ENCODE data around the gene DNAJC1. TPM values are rescaled to one million over a fixed set of nuclear protein-coding genes. Genes with fewer than 3 reads are reported as not detected.

DNAJC1 gene
- total and polyA plus RNA-seq, 2 of the 8 experiments (the other 6 are each of a cell fraction or from before 2014, with no cell fraction given), result 6.8 to 14.8 TPM

DNA sequence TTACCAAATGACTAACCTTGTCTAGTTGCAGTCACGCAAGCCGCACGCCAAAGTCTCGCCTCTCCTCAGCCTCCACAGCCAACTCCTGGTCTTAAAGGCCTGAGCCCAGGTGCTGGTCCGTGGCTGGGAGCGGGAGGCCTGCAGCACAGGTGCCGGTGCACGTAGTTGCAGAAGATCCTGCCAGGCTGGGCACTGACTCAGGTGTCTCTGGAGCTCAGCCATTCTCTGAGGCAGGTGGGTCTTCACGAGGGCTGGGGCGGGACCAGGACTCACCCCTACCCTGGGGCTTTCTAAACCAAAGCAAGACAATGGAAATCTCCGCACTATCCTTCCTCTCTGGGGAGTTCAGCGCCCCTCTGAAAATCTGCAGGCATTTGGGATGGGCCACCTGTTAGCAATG lies 253.1 kb downstream of the DNAJC1 start (continued):
- TF ChIP-seq, protein P1, sequence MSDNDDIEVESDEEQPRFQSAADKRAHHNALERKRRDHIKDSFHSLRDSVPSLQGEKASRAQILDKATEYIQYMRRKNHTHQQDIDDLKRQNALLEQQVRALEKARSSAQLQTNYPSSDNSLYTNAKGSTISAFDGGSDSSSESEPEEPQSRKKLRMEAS (IDR thresholded peaks at IDR 0.05), result peak; percentile 46; the same call in 1 of the 2 replicates
- no peak for TF ChIP-seq GTF2F1 (IDR thresholded peaks at IDR 0.05; ENCODE audit: borderline replicate concordance, low read depth, low read length)
- TF ChIP-seq, protein P2, sequence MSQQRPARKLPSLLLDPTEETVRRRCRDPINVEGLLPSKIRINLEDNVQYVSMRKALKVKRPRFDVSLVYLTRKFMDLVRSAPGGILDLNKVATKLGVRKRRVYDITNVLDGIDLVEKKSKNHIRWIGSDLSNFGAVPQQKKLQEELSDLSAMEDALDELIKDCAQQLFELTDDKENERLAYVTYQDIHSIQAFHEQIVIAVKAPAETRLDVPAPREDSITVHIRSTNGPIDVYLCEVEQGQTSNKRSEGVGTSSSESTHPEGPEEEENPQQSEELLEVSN (IDR thresholded peaks at IDR 0.05), result peak; percentile 75
- TF ChIP-seq SP4 (IDR thresholded peaks at IDR 0.05; ENCODE audit: low read length), result no peak
- TF ChIP-seq POLR2A (IDR thresholded peaks at IDR 0.05; ENCODE audit: control extremely low read depth in 1 of 2, low read depth in 2 of 2, low read length in 2 of 2), result peak in 1 of 2 experiments; percentile 56; a peak in 1 of 3 replicates
- TF ChIP-seq NANOG (IDR thresholded peaks at IDR 0.05; ENCODE audit: insufficient read depth, low read depth, low read length, poor library complexity, severe bottlenecking), result no peak
- no peak for TF ChIP-seq KDM1A (IDR thresholded peaks at IDR 0.05; ENCODE audit: borderline replicate concordance, low read length)
